PFSK-1 (cell line): ENCODE results near the gene ALG1.

Experiments used
- FOXP2 ChIP-seq: optimal IDR thresholded peaks from 2 replicates; pipeline ENCODE3; 2011; ENCODE audit warnings: borderline replicate concordance, control low read depth, inconsistent platforms; ENCODE audit not compliant: insufficient read depth; ENCODE audit errors: extremely low read length, extremely low read depth
- POLR2AphosphoS5 ChIP-seq: IDR thresholded peaks from 2 replicates; pipeline ENCODE4 v1.6.1; 2012; ENCODE audit warnings: low read depth, mild to moderate bottlenecking, control low read depth, low read length, moderate library complexity
- REST ChIP-seq, 2 experiments: IDR thresholded peaks; 2 replicates each; pipeline versions ENCODE4 v1.6.1 to v1.8.0; 2011 to 2012; ENCODE audit warnings: low read depth in 2 of 2, low read length in 2 of 2, control low read depth in 1 of 2, inconsistent platforms in 1 of 2, mild to moderate bottlenecking in 1 of 2, moderate library complexity in 1 of 2; ENCODE audit not compliant: insufficient read depth in 1 of 2
- SIN3A ChIP-seq: IDR thresholded peaks from 2 replicates; pipeline ENCODE4 v1.6.1; 2012; ENCODE audit warnings: mild to moderate bottlenecking, low read length, moderate library complexity, borderline replicate concordance; ENCODE audit not compliant: insufficient read depth
- TAF1 ChIP-seq: IDR thresholded peaks from 2 replicates; pipeline ENCODE4 v1.6.1; 2012; ENCODE audit warnings: low read length, control low read depth, borderline replicate concordance; ENCODE audit not compliant: insufficient read depth

The ALG1 gene

GRCh38 chr16:5027086-5027485, 44.6 kb upstream of the ALG1 start:
- no peak for TF ChIP-seq SIN3A
- TF ChIP-seq REST (IDR thresholded peaks at IDR 0.05; ENCODE audit: insufficient read depth in 1 of 2, low read depth in 2 of 2, low read length in 2 of 2) = no peak
- no peak for TF ChIP-seq FOXP2
- no peak for TF ChIP-seq TAF1
- no peak for TF ChIP-seq POLR2AphosphoS5

GRCh38 chr16:5027575-5028235, 43.9 kb upstream of the ALG1 start:
- TF ChIP-seq TAF1 = no peak
- no peak for TF ChIP-seq FOXP2
- no peak for TF ChIP-seq SIN3A
- no peak for TF ChIP-seq REST (IDR thresholded peaks at IDR 0.05; ENCODE audit: insufficient read depth in 1 of 2, low read depth in 2 of 2, low read length in 2 of 2)
- no peak for TF ChIP-seq POLR2AphosphoS5

GRCh38 chr16:5028950-5029475, 42.6 kb upstream of the ALG1 start:
- TF ChIP-seq REST (IDR thresholded peaks at IDR 0.05; ENCODE audit: insufficient read depth in 1 of 2, low read depth in 2 of 2, low read length in 2 of 2) (no peak), POLR2AphosphoS5 (no peak), TAF1 (no peak), FOXP2 (no peak), SIN3A (no peak)

GRCh38 chr16:5030251-5030870, 41.3 kb upstream of the ALG1 start:
- TF ChIP-seq POLR2AphosphoS5 (no peak), FOXP2 (no peak), SIN3A (no peak), TAF1 (no peak), REST (IDR thresholded peaks at IDR 0.05; ENCODE audit: insufficient read depth in 1 of 2, low read depth in 2 of 2, low read length in 2 of 2) (no peak)

- TF ChIP-seq POLR2AphosphoS5 = no peak
- no peak for TF ChIP-seq SIN3A
- no peak for TF ChIP-seq TAF1
- no peak for TF ChIP-seq REST (IDR thresholded peaks at IDR 0.05; ENCODE audit: insufficient read depth in 1 of 2, low read depth in 2 of 2, low read length in 2 of 2)
- TF ChIP-seq FOXP2 = no peak
Measured at GRCh38 chr16:5031601-5032000, 40.0 kb upstream of the ALG1 start.
